EL (cell line): Measurements from ENCODE around the gene FKBP5.
"Not testable (repeated sequence)": the region's sequence is repeated elsewhere in the genome, so short reads cannot be mapped to it uniquely, and the experiment has no call there.

ENCODE experiments used
- DNase-seq: peaks from one replicate; pipeline ENCODE4 v3.0.0-alpha.2; 2016

The FKBP5 gene

GRCh38 chr6:35607517-35608233 is 81.0 kb downstream of the FKBP5 start:
- DNase-seq, result no peak

DNA sequence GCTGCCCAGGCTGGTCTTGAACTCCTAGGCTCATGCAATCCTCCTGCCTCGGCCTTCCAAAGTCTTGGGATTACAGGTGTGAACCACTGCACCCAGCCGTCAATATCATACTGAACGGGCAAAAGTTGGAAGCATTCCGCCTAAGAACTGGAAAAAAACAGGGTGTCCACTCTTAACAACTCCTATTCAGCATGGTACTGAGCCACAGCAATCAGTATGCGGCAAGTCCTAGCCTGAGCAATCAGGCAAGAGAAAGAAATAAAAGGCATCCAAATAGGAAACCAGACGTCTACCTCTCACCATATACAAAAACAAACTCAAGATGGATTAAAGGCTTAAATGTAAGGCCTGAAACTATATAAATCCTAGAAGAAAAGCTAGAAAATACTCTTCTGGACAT is 83.1 kb downstream of the FKBP5 start:
- no peak for DNase-seq

DNA sequence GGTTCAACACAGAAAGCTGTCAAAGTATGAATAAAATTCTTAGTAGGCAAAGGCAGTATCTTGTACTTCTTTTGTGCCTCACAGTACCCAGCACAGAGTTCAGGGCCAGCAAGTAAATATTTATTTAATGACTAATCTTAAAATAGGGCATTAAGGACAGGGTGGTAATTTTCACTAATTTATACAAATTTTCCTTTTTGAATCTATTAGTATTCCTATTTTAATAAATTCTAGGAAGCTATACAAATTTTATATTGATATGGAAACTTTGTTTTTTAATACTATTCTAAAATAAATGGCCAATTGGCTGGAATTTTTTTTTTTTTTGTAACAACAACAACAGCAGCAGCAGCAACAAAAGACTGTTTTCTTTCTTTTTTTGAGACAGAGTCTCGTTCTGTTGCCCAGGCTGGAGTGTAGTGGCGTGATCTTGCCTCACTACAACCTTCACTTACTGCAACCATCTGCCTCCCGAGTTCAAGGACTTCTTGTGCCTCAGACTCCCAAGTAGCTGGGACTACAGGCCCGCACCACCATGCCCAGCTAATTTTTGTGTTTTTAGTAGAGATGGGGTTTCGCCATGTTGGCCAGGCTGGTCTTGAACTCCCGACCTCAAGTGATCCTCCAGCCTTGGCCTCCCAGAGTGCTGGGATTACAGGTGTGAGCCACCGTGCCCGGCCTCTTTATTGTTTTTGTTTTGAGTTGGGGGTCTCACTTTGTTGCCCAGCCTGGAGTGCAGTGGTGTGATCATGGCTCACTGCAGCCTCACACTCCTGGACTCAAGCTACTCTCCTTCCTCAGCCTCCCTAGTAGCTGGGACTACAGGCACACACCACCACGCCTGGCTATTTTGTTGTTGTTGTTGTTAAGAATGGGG is 85.2 kb downstream of the FKBP5 start:
- DNase-seq, result peak; percentile 28

DNA sequence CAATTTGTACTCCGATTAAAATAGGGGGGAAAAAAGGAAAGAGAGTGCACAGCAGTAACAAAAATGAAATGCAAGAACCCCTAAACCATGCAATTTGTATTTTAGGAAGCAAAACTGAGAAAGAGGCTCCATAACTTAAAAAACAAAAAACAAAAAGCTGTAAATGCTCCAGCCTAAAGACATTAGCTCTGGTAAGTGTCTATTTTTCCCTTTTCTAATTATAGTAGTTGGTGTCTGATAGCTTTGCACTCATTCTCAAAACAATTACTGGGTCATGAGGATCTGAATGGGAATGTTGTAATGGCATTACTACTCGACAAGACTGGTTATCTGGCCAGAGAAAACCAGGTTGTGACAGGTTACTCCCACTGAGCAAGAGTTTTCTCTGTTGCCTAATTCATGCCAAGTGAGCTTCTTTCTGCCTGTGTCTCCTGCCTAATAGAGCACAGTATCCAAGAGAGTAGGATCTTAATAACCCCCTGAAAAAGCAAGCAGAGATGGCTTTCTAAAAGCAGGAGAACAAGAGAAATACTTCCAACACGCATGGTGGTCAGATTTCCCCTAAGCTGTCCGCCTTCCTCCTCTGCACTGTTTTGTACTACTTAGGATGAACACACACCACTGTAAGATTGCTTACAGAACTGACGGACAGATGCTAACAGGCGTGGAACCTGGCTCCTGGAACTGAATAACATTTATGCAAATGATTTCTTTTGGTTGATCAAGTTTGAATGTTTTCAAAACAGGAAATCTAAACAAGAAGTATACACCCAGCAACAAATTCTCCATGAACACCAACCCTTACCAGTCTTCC is 86.4 kb downstream of the FKBP5 start:
- no peak for DNase-seq

- peak; percentile 88 for DNase-seq
Observed at GRCh38 chr6:35601331-35602132, 87.2 kb downstream of the FKBP5 start.

- no peak for DNase-seq
Observed at GRCh38 chr6:35600659-35601125, 88.0 kb downstream of the FKBP5 start.

- DNase-seq, result no peak
Observed at GRCh38 chr6:35599761-35600658, 88.7 kb downstream of the FKBP5 start.

GRCh38 chr6:35598621-35599020 is 90.1 kb downstream of the FKBP5 start:
- not testable (repeated sequence) for DNase-seq

DNA sequence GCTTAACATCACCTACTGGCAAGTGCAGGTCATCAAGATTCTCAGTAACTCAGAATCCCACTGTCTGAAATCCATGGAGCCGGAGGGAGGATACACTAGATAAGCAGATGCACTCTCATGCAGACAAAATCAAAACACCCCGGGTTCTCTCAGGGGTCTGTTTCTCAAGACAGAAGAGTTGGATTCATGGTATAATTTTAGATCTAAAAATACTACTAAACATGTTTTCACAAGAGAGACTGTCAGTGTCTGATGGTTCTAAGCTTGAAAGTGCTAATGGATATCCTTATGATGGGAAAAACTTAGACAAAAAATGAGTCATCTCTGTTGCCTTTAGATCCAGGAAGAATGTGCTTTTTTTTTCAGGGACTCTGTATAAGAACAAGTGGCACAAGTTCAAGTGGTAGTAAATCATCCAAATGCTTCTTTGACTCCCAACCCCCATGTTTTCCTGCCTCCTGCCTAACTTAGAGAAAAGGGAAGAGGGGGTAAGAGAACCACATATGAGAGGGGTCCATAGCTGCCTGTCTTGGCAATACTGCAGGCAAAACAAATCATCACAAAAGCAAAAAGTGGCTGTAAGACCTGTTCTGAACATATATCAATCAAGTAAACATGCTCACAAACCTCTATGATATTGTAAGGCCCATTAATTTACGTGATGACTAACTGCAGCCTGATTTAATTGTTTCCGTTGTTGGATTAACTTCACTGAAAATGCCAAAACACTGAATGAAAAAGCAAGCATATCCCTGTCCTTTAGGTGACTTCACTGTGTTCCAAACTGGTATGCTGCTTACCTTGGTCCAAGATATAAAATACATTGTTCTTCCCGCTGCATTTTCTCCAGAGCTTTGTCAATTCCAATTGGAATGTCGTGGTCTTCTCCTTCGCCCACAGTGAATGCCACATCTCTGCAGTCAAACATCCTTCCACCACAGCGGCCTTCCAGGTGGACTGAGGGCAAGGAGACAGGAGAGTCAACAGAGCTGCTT is 92.0 kb downstream of the FKBP5 start:
- DNase-seq, result peak; percentile 90

GRCh38 chr6:35594503-35595186 is 94.1 kb downstream of the FKBP5 start:
- DNase-seq, result no peak

DNA sequence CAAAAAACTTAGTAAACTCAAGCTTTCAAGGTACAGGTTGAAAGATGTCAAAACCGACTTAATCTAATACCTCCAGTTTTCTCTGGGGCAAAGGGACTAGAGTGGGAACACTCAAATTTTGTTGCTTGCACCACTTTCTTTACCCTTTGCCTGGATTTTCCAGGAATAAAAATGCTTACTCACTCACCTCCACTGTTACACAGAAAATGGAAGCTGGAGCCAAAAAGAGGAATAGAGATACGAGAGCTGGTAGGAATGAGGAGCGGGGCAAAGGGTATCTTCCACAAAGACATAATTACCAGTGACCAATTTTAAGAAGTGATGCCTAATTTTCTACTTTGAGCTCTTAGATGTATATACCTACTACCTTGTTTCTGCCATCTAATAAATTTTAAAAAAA is 96.5 kb downstream of the FKBP5 start:
- no peak for DNase-seq

DNA sequence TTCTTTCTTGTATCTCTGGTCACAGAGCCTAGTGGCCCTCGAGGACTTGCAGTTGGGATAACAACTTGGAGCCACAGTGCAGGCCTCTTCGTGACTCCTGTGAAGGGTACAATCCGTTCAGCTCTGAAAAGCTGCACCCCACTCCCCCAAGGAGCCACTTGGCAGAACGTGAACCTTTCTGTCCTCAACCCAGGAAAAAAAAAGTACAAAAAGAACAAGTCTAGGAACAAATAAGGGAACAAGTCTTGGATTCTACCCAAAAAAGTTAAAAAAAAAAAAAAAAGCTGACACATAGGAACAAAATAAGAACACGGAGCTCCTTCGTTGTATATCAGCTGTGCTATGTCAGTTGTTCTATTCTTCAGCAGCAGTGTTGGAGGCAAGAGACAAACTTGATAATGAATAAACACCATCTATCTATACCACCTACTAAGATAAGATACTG is 98.1 kb downstream of the FKBP5 start:
- DNase-seq, result no peak

DNA sequence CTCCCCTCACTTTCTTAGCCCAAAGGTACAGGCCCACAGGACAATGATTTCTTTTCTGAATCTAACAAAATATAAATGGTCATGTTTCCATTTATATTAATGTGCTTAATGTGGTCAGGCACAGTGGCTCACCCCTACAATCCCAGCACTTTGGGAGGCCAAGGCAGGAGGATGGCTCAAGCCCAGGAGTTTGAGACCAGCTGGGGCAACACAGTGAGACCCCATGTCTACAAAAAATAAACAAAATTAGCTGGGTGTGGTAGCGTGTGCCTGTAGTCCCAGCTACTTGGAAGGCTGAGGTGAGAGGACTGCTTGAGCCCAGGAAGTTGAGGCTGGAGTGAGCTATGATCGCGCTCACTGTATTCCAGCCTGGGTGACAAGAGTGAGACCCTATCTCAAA is 98.8 kb downstream of the FKBP5 start:
- no peak for DNase-seq

- no peak for DNase-seq
Observed at GRCh38 chr6:35589201-35589739, 99.4 kb downstream of the FKBP5 start.

DNA sequence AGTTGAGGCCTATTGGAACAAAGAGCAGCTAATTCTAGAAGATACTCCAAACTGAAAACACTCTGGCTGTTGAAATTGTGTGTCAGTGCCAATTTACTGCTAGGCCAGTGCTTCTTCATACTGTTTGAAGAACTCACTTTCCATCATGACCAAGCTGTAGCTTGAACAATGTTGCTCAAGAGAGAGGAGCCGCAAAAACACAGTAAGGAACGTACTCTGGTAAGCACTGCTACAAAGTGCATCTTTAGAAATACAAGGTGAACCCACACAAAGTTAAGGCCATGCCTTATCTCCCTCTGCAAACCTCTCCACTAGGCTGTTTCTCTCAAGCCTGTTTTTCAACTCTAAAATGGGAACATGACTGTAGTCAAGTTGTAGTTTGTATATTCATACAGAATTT is 101.5 kb downstream of the FKBP5 start:
- no peak for DNase-seq

GRCh38 chr6:35586542-35586941 is 102.2 kb downstream of the FKBP5 start:
- DNase-seq, result peak; percentile 26

GRCh38 chr6:35585658-35586057 is 103.1 kb downstream of the FKBP5 start:
- no peak for DNase-seq

DNA sequence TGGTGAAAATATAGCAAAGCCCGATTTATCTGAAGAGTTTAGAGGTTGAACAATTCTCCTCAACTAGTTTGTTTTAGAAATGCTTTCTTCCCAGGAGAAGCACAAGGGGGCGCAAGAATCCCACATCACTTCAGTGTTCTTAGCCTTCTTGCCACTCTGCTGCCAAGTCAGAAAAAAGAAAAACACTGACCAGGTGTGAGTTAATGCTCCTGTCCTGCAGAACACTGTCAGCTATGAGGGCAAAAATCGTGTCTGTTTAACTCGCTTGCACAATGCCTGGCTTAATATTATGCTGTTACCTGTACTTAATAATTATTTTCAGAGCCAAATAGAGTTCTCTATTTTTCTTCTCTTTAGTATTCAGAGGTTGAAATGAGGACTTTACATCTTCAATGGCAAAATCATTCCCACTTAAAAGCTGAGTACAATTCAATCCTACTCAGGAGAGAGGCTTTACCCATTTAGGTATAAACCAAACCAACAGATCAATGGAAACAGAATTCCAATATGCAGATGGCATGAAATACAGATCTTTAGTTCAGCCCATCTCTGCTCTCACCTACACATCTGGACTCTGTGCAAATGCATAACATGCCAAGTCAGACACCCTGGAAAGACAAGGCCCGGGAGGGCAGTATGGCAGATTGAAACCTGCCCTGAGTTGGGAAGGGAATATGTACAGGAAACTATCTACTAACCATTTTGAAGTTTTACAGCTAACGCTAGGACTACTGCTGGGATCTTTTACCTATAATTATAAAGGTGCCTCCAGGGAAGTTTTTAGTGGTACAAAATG is 104.6 kb downstream of the FKBP5 start:
- peak; percentile 74 for DNase-seq
